D721Med (cell line): Measurements from ENCODE around the gene RAMP2.
"Not testable (repeated sequence)": the region's sequence is repeated elsewhere in the genome, so short reads cannot be mapped to it uniquely, and the experiment has no call there.

ENCODE experiments used
- DNase-seq: peaks from one replicate; pipeline ENCODE4 v3.0.0; 2011; ENCODE audit warnings: low spot score; ENCODE audit not compliant: insufficient read length
- FAIRE-seq: peaks from 2 replicates; lab custom pipeline; 2011; peaks lifted over from hg19 to GRCh38; lab: Jason Lieb, UNC
- TF ChIP-seq, protein P1 (sequence below): IDR thresholded peaks from 2 replicates; pipeline ENCODE4 v1.5.1; 2012; ENCODE audit warnings: mild to moderate bottlenecking, control low read depth; ENCODE audit not compliant: insufficient read depth; ENCODE audit errors: missing control alignments

The RAMP2 gene

DNA sequence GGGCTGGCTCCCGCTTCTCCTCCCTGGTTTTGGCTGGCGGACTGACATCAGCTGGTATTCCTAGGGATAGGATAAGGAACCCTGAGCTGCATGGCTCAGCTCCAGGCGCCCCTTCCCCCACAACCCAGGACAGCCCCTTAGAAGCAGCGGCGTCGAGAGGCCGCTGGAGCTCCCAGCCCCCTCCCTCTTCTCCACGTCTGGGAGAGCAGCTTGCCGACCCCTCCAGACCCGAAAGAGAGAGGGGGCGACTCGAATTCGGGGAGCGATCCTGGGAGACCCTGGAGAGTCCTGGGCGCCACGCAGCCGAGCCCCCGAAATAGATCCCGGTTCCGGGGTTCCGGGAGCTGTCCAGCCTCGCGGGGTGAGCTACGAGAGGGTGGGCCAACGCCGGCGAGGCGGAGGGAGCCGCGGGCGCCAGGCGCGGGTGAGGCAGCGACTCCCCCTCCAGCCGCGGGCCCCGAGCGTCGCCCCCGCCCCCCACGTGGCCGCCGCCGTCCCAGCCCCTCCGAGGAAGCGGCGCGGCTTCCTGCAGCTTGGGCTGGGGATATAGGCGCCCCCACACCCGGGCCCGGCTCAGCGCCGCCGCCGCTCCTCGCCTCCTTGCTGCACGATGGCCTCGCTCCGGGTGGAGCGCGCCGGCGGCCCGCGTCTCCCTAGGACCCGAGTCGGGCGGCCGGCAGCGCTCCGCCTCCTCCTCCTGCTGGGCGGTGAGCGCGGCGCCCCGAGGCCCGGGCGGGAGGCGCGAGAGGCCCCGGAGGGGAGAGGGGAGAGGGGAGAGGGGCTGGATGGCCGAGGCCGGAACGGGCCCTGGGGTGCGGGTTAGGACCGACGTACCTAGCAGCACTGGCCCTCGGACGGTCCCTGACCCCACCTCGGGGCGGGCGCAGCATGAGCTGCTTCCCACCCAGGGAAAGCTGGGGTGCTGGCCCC lies at the start of gene RAMP2:
Gene RAMP2, plus strand, starts transcription at position 576 of the 930 bp plus-strand sequence. Its CDS starts 35 bp downstream, at position 611.
- DNase-seq (no peak), FAIRE-seq (no peak)
- TF ChIP-seq, protein P1, sequence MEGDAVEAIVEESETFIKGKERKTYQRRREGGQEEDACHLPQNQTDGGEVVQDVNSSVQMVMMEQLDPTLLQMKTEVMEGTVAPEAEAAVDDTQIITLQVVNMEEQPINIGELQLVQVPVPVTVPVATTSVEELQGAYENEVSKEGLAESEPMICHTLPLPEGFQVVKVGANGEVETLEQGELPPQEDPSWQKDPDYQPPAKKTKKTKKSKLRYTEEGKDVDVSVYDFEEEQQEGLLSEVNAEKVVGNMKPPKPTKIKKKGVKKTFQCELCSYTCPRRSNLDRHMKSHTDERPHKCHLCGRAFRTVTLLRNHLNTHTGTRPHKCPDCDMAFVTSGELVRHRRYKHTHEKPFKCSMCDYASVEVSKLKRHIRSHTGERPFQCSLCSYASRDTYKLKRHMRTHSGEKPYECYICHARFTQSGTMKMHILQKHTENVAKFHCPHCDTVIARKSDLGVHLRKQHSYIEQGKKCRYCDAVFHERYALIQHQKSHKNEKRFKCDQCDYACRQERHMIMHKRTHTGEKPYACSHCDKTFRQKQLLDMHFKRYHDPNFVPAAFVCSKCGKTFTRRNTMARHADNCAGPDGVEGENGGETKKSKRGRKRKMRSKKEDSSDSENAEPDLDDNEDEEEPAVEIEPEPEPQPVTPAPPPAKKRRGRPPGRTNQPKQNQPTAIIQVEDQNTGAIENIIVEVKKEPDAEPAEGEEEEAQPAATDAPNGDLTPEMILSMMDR, result no peak

GRCh38 chr17:42720996-42721583 lies 39.9 kb upstream of the RAMP2 start:
- no peak for DNase-seq
- FAIRE-seq, result no peak
- TF ChIP-seq, protein P1, result peak; percentile 91

DNA sequence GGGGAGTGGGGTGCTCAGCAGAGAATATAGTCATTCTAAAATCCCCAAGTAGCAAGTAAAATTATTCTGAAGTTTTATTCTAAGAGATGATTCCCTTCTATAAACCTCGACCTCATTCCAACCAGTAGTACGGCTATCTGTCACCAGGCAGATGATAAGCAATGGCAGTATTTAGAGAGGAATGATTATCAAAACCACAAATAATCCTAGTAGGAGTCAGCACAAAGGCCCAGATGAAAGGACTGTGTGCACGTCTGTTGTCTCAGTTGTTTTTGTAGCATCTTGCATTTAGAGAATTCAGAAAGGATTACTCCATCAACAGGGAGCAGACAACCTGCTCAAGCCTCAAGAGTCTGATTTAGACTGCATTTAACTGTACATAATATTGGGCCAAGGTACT lies 37.4 kb upstream of the RAMP2 start:
- no peak for DNase-seq
- no peak for FAIRE-seq
- TF ChIP-seq, protein P1, result no peak

DNA sequence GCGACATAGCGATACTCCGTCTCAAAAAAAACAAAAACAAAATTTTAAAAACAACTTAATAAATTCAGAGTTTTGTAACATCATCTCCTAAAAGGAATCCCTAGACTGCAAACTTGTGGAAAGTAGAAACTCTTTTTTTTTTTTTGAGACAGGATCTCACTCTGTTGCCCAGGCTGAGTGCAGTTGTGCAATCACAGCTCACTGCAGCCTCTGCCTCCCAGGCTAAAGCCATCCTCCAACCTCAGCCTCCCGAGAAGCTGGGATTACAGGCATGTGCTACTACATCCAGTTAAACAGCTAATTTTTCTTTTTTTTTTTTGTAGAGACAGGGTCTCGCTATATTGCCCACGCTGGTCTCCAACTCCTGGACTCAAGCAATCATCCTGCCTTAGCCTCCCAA lies 35.9 kb upstream of the RAMP2 start:
- TF ChIP-seq, protein P1, result no peak
- FAIRE-seq (no peak), DNase-seq (no peak)

DNA sequence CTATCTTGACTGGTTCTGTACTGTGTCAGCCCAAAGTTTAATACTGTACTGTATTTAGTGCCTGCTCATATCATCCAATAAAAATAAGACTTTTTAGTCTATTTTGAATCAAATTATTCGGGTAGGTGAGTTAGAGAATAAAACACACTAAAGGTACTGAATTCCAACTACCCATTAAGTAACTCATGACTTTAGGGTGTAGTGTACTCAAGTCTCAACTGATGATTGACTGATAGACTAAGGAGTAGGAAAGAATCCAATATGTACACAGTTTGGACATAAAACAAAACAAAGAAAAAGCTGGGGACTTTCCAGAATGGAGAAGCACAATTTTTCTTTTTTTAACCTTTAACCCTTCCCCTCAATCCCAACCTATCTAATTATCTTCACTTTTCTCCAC lies 20.3 kb upstream of the RAMP2 start:
- TF ChIP-seq, protein P1, result no peak
- no peak for FAIRE-seq

GRCh38 chr17:42742916-42743315 lies 18.1 kb upstream of the RAMP2 start:
- not testable (repeated sequence) for FAIRE-seq, DNase-seq

More for the DNA sequence above, 20.3 kb upstream of the RAMP2 start:
- DNase-seq, result no peak

GRCh38 chr17:42743595-42744282 lies 17.3 kb upstream of the RAMP2 start:
- TF ChIP-seq, protein P1, result no peak
- no peak for DNase-seq
- FAIRE-seq, result no peak
